HL-60 (cell line): ENCODE results near the gene CYP3A7.
"Not testable (repeated sequence)": the region's sequence is repeated elsewhere in the genome, so short reads cannot be mapped to it uniquely, and the experiment has no call there.

ENCODE experiments used
- DNase-seq, 2 experiments: peaks; one replicate each; pipeline ENCODE4 v3.0.0-alpha.2; 2010 to 2020; ENCODE audit warnings: low read depth in 1 of 2, low spot score in 1 of 2
- H3K27ac ChIP-seq: fragments of 250-450 bp; sonication (Bioruptor Pico); replicated peaks from 2 replicates; pipeline ENCODE4 v1.5.1; 2020; ENCODE audit warnings: mild to moderate bottlenecking, moderate library complexity
- H3K27me3 ChIP-seq: fragments of 250-450 bp; sonication (Bioruptor Pico); 2 replicates; pipeline ENCODE4 v1.5.1; 2021; ENCODE audit warnings: mild to moderate bottlenecking, moderate library complexity; ENCODE audit not compliant: insufficient read depth, poor library complexity, severe bottlenecking
- H3K4me3 ChIP-seq: replicated peaks from 2 replicates; pipeline ENCODE4 v1.5.1; 2011; ENCODE audit warnings: mild to moderate bottlenecking, control low read depth, low read length; ENCODE audit not compliant: insufficient read depth
- CTCF ChIP-seq: IDR thresholded peaks from one replicate; pipeline ENCODE4 v1.5.1; 2011; ENCODE audit warnings: low read length, control low read depth, inconsistent platforms; ENCODE audit not compliant: insufficient read depth
- GABPA ChIP-seq: IDR thresholded peaks from 2 replicates; pipeline ENCODE4 v1.6.1; 2012; ENCODE audit warnings: low read depth
- POLR2AphosphoS5 ChIP-seq: IDR thresholded peaks from 2 replicates; pipeline ENCODE4 v1.6.1; 2012; ENCODE audit warnings: low read depth
- REST ChIP-seq: IDR thresholded peaks from 2 replicates; pipeline ENCODE4 v1.6.1; 2012; ENCODE audit warnings: low read depth; ENCODE audit not compliant: insufficient replicate concordance
- SPI1 ChIP-seq: IDR thresholded peaks from 2 replicates; pipeline ENCODE4 v1.6.1; 2012; ENCODE audit warnings: low read depth, mild to moderate bottlenecking, borderline replicate concordance

CYP3A7 gene

GRCh38 chr7:99762680-99763327, 27.8 kb upstream of the CYP3A7 start:
- TF ChIP-seq SPI1 (no peak), GABPA (no peak), CTCF (no peak), REST (no peak), POLR2AphosphoS5 (no peak)
- Histone ChIP-seq H3K27me3 (peaks cover 3% of the 10 kb centered on the region), H3K4me3 (no peak overlapping the region), H3K27ac (no peak overlapping the region)
- DNase-seq, result no peak

DNA sequence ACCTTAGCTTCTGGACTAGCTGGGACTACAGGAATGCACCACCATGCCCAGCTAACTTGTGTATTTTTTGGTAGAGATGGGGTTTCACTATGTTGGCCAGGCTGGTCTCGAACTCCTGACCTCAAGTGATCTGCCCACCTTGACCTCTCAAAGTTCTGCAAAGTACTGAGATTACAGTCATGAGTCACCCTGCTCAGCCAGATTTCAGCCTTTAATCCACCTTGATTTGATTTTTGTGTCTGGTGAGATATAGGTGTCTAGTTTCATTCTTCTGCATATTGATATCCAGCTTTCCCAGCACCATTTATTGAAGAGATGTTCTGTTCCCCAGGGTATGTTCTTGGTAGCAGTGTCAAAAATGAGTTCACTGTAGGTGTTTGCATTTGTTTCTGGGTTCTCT, 20.1 kb upstream of the CYP3A7 start:
- TF ChIP-seq REST (no peak), GABPA (no peak), SPI1 (no peak)
- peaks cover 13% of the 10 kb centered on the region for H3K27me3 ChIP-seq

GRCh38 chr7:99752356-99752755, 17.4 kb upstream of the CYP3A7 start:
- Histone ChIP-seq H3K27ac (no peak overlapping the region), H3K27me3 (peaks cover 15% of the 10 kb centered on the region), H3K4me3 (no peak overlapping the region)
- no peak for DNase-seq
- TF ChIP-seq REST (no peak), SPI1 (no peak), POLR2AphosphoS5 (no peak), GABPA (no peak), CTCF (no peak)

More for the DNA sequence above, 20.1 kb upstream of the CYP3A7 start:
- H3K27ac ChIP-seq, result no peak overlapping the region
- DNase-seq, result no peak
- H3K4me3 ChIP-seq, result no peak overlapping the region

GRCh38 chr7:99751322-99752052, 16.5 kb upstream of the CYP3A7 start:
- not testable (repeated sequence) for H3K27ac ChIP-seq, DNase-seq, H3K4me3 ChIP-seq
- peaks cover 14% of the 10 kb centered on the region for H3K27me3 ChIP-seq
